SKM-1 treated with dmso at 0.1 percent for 144 hours (cell line): ENCODE results near the gene PORCN.

Experiments
- DNase-seq: peaks from one replicate; lab custom pipeline; 2025; ENCODE audit not compliant: unreplicated experiment; lab: John Stamatoyannopoulos, UW

PORCN gene

DNA sequence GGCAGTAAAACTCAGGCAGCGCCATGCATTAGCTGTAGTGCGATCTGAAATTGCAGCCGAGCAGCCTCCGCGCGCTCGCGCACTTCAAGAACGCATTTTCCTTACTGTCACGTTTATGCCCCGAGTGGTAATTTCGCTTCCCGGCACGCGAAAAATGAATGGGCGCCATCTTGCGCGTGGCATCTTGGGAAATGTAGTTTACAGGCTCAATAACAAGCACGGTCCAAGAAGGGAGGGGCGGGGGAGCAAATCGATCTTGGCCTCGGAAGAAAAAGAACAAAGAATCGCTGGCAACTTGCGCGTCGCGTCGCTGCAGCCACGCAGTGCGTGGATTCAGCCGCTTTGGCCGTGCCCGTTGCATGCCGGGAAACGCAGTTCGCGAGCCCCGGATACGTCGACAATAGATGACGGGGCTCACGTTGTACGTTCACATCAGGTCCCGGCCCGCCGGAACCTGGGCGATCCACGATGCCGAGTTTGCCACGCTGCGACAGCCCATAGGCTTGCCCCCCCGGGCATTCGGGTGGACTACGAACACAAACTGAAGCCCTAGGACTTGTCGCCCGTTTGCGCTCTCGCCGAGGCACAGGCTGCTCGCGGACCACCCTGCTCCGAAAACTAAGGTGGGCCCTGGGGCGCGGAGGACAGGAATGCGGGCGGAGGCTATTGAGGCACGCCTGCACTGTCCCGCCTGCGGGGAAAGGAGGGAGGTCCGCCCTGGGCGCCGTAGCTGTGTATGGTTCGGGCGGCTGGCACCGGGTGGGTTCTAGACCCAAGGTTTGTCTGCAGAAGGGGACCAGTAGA, 32.8 kb upstream of the PORCN start, which contains the start of gene FTSJ1:
Gene FTSJ1 (plus strand): TSS at position 426 of the 804 bp plus-strand sequence. CDS start 1,849 bp downstream, outside the sequence.
- peak; percentile 75 for DNase-seq

DNA sequence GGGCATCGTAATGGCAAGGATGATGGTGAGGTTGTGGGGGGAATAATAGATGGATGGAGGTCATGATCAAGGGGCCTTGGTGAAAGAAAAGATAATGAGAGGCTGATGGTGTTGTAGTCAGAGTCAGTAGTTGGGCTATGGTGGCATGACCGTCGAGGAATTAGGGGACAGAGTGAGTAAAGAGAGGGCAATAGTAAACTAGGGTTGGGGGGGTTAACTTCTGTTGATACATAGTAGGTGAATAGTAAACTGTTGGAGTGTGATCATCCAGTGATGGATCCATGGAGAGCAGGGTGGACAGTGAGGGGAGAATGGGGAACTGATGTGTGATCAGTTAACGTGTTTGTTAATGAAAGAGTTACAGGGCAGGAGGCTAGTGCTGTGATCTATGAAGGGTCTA, 31.9 kb upstream of the PORCN start:
- no peak for DNase-seq

DNA sequence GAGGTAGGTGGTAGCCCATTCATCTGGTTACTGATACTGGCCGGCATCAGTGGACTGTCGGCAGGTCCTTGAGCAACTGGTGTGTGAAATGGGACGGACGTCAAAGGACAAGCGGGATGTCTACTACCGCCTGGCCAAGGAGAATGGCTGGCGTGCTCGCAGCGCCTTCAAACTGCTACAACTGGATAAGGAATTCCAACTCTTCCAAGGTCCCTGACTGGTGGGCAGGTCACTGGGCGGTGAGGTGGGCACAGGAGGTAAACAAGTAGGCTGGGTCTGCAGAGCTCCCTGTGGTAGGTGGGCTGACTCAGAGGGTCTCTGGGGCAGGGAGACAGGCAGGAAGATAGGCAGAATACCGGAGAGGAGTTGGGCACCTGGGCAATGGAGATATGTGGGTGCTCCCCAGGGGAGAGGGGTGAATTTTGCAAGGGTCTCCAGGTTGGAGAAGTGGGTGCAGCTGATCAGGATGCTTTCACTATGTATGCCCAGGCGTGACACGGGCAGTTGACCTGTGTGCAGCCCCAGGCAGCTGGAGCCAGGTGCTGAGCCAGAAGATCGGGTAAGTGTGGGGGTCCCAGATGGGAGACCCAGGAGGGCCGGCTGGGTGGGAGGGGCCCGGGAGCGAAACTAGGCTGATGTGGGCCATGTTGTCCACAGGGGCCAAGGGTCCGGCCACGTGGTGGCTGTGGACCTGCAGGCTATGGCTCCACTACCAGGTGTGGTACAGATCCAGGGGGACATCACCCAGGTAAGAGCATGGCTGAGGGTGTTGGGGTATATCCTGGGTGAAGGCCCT, 30.6 kb upstream of the PORCN start:
- DNase-seq = no peak

DNA sequence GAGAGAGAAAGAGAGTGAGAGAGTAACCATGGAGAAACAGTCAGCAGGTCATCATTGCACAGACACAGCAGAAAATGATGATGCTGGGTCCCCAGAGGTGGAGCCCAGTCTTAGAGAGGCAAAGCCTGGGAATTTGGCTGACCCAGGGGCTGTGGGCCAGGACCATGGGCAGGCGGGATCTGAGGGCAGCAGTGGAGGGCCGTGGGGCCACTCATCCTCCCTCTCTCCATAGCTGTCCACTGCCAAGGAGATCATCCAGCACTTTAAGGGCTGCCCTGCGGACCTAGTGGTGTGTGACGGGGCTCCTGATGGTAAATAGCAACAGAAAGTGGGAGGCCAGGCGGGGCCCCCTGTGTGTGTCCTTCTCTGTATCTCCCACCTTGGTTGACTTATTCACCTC, 30.0 kb upstream of the PORCN start:
- DNase-seq = no peak

DNA sequence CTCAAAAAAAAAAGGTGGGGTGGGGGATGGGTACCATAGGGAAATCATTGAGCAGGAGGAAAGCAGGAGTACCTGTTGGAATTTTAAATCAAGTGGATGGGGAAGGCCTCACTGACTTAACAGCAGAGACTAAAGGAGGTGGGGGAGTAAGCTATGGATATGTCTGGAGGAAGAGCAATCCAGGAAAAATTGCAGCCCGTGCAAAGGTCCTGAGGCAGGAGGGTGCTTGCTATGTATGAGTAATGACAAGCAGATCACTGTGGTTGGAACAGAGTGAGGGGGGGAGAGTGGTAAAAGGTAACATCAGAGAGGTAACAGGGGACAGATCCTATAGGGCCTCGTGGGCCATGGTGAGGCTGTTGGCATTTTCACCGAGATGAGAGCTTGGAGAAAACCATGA, 28.6 kb upstream of the PORCN start:
- no peak for DNase-seq

DNA sequence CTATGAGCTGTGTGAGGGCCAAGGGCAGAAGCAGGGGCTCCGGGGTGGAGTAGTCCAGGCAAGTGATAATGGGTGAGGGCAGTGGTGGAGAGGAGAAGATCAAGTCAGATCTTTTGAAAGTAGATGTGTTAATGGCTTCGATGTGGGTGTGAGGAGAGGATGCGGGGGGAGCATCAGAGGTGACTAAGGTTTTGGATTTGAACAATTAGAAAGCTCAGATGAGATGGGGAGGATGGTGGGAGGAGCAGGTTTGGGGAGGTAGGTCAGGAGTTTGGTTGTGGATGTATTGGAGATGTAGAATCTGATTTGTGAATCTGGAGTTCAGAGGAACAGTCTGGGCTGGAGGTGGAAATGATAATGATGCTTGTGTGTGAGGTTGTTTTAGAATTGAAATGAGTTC, 28.2 kb upstream of the PORCN start:
- DNase-seq = no peak

DNA sequence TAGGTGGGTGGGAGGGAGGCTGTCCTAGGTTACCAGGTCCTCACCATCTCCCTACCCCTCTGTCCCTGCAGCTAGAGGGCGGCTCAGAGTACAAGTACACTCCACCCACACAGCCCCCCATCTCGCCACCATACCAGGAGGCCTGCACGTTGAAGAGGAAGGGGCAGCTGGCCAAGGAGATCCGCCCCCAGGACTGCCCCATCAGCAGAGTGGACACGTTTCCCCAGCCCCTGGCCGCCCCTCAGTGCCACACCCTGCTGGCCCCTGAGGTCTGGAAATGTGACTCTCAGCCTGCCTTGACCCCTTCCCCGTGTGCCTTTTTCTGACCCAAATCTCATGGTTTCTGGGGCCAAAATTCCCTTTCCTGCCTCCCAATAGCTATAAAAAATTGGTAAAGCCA, 26.3 kb upstream of the PORCN start:
- DNase-seq = no peak

DNA sequence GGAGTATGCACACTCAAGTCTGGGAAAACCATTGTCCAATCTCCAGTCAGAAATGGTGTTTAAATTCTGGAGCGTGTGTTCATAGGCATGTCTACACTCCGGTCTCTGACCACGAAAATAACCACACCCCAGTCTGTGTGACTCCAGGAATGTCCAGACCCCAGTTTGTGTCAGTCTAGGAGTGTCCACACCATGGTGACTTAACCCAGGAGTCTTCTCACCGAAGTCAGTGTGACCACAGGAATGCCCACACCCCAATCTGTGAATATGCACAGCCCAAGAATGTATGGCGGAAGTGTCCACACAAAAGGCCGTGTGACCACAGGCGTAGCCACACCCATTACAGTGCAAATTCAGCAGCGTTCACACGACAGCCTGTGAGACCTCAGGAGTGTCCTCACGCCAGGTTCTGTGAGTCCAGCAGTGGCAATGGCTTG, 21.4 kb upstream of the PORCN start:
- no peak for DNase-seq

DNA sequence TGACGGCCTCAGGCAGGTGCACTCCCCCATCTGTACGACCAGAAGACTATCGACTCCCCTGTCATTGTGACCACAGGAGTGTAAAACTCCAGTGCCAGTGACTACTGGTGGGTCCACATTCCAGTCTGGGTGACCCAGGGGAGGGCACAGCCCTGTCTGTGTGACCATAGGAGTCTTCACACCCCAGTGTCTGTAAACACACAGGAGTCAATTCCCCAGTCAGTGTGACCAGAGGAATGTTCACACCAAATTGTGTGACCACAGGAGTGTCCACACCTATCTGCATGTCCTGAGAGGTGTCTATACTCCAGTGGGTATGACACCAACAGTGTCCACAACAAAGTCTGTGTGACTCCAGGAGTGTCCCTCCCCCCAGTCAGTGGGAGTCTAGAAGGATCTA, 20.8 kb upstream of the PORCN start:
- DNase-seq = no peak

DNA sequence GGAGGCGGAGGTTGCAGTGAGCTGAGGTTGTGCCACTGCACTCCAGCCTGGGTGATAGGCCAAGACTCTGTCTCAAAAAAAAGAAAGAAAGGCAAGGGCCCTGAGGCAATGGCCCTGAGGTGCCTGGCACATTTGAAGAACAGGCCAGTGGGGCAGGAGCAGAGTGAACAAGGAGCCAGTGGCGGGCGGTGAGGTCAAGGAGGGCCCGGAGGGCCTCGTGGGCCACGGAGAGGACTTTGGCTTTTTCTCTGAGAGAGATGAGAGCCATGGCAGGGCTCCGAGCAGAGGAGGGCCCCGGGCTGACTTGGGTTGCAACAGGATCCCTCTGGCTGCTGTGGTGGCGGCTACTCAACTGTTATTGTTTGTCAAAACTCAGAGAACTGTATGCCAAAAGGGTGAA, 19.5 kb upstream of the PORCN start:
- no peak for DNase-seq

DNA sequence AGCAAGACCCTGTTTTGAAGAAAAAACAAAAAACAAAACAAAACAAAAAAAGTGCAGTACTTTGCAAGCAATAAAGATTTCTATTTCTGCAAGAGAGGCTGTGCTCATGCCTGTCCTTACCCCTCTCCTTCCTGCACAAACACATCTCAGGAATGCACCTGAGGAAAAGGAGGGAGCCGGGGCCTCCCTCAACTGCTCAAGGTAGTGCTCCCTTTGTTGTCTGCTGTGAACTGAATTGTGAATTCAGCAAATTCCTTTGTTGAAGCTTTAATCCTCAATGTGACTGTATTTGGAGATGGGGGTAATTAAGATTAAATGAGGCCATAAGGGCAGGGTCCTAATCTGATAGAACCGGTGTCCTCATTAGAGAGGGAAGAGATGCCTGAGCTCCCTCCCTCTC, 18.9 kb upstream of the PORCN start:
- DNase-seq = no peak

DNA sequence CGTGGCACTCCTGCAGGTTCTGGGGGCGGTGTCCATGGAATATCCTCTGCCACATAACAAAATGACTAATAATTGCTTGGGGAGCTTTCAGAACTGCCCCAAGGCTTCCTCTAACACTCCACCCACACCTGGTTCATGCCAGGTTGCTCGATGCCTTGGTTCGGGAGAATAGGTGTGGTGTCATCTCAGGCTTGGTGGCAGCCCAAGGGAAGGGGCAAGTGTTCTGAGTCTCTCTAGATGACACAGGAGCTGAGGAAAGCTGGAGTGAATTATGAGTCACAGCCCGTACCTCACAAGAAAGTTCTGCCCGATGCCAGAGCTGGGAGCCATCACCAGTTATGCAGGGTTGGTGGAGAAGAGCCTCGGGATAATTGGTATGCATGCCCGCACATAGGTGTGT, 18.1 kb upstream of the PORCN start:
- no peak for DNase-seq

DNA sequence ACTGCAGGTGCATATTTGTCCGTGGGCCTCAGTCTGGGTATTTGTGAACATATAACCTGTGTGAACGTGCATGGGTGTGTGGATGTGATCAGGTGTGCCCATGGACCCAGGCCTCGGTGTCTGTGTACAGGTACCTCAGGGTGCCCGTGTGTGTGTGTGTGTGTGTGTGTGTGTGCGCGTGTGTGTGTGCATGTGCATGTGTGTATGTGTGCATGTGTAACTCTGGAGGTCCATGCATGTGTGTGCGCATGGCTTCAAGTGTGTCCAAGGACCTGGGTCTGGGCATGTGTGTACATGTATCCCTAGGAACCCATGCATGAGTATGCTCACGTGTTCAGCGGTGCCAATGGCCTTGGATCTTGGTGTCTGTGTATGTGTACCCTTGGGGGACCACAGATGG, 17.0 kb upstream of the PORCN start:
- no peak for DNase-seq

DNA sequence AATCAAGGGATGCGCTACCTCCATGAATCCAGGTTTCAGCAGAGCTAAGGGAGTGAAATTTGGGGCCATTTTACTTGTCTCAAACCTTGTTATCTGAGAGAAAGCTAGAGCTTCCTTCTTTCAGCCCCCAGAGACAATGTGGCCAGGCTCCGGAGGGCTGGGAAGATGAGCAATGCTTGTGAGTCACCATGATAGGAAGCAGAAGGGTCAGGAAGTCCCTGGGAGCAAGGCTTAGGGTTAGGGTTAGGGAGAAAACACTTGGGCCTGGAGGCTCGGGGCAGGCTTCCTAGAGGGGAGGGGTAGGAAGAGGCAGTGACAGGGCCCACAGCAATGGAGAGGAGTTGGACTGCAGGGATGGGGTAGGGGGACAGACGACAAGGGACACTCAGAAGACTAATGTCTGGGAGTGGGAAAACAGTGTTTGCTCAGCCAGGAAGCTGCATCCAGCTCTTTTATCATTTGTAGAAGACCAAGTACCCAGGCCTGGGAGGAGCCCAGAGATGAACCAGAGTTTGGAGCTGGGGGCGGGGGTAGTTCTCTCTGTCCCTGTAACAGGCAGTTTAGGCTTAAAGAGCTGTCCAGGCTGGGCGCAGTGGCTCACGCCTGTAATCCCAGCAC, 16.4 kb upstream of the PORCN start:
- no peak for DNase-seq

DNA sequence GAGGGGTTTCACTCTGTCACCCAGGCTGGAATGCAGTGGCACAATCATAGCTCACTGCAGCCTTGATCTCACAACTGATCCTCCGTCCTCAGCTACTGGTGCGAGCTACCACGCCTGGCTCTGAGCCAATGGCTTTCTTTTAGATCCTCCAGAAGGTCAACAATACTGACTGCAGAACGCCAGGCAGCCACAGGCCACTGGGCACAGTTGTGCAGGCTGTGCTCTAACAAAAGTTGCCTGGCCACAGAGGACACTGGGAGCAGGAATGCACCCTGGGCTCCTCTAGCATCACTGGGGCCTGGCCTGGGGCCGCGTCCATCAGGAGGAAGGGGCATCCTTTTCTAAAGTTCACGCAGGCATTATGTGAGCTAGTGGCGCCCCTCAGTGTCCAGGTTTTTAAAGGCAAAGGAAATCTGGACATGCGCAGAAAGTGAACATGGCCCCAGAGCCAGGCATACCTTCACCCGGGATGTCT, 14.9 kb upstream of the PORCN start:
- DNase-seq = no peak

DNA sequence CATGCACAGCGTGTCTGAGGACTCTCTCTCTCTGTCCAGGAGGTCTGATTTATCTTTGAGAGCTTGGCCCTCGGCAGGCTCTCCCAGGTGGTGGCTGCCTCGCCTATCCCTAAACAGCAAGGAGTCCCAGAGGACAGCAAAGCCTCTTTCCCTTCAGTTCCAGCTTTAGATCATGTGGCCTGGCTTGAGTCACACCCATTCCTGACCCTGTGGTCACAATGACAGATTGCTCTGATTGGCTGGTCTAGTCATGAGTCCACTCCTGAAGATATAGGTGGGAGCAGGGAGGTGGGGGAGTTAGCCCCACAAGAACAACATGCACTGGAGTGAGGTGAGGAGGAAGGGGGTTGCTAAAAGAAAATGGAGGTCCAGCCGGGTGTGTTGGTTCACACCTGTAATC, 12.1 kb upstream of the PORCN start:
- no peak for DNase-seq

DNA sequence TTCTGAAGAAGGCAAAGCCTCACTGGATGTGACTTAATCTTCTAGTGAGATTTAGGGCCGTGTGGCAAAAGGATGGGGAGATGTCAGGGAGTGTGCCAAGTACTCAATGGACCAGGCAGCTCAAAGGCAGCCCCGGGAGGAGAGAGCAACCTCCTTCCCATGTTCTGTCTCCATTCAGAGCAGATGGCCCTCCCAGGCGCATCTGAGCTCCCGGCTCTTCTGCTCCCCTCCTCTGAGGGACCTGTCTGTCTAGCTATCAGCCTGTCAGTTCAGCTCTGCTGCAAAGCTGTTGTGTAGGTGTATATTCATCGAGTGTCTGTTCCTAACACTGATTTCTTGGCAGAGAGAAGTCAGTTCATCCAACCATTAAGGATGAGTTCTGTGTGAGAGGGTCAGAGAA, 10.9 kb upstream of the PORCN start:
- DNase-seq = no peak

DNA sequence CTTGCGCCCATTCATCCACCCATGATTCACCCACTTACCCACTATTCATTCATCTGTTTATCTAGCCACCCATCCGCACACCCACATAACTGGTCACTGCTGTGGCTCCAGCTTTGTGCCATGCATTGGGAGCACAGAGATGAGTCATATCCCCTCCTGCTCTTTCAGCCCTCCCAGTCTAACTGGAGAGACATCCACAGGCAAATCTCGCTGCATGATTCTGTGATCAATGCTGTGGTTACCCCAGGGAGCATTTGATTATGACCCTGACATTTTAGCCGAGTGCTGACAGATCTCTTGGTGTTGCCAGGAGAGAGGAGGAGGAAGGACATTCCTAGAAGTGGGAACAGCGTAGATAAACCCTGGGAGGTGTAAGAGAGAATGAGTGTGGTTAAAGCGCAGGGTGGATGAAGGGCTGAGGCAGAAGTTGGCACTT, 10.4 kb upstream of the PORCN start:
- DNase-seq = no peak

DNA sequence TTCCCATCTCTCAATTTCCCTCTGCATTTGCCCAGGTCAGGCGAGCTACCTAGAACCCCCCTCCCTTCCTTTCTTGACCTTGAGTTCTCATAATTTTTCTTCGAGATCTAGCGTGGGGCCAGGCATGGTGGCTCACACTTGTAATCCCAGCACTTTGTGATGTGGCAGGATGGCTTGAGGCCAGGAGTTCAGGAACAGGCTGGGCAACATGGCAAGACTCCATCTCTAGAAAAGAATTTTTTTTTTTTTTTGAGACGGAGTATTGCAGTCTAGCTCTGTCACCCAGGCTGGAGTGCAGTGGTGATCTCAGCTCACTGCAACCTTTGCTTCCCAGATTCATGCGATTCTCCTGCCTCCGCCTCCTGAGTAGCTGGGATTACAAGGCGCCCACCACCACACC, 4.5 kb upstream of the PORCN start:
- DNase-seq = no peak

DNA sequence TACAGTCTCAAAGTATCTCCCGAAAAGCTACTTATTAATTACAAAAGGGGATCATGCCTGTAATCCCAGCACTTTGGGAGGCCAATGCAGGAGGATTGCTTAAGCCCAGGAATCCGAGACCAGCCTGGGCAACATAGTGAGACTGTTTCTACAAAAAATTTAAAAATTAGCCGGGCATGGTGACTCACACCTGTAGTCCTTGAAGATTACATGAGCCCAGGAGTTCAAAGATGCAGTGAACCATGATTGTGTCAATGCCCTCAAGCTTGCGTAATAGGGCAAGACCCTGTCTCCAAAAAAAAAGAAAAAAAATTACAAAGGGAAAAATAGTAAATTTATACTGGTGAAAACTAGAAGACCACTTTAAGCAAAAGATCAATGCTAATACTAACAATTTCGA, 3.3 kb upstream of the PORCN start:
- DNase-seq = no peak

DNA sequence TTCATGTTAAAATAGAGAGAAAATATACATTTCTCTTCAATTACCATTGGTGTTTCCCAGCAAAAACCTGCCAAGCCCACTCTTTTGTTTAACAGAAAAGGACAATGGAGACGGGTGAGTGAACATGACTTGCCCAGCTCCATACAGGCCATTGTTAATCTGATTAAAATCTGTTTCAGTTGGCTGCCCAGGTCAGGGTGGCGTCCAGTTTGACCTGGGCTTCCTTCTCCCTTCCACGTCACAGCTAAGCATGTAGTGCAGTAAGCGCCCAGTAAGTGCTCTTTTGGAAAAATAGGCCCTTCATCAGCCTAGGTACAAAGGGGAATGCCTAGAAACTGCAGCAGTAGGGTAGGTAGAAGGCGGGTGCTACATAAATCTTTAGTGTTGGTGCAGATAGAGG, 1.5 kb upstream of the PORCN start:
- DNase-seq = no peak

DNA sequence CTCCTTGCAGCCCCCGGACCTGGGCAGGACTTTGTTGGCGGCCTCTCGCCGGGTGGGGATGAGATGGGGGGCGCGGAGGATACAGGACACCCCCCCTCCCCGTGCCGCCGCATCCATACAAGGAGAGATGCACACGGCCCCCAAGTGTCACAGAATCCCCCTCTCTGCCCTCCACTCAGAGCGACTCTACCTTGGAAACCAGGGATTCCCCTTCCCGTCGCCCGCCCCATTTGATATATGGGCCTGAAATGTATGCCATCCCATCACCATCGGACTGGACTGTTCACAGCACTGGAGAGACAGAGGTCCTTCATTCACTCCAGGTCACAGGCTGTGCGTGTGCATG, 426 bp downstream of the PORCN start:
- no peak for DNase-seq
